Fibroblast of skin of left biceps (primary cell): Measurements from ENCODE around the gene SRCIN1.

Experiments used
- DNase-seq, 2 experiments: peaks; one replicate each; pipeline ENCODE4 v3.0.0-alpha.2; 2013; ENCODE audit warnings: low read depth in 2 of 2

Gene SRCIN1

GRCh38 chr17:38617967-38618760 lies 12.4 kb upstream of the SRCIN1 start:
- DNase-seq: no peak

GRCh38 chr17:38617074-38617860 lies 11.5 kb upstream of the SRCIN1 start:
- no peak for DNase-seq

- no peak for DNase-seq
Measured at GRCh38 chr17:38616361-38616760, 10.6 kb upstream of the SRCIN1 start.

- DNase-seq: no peak
Measured at GRCh38 chr17:38613981-38614779, 8.4 kb upstream of the SRCIN1 start.

DNA sequence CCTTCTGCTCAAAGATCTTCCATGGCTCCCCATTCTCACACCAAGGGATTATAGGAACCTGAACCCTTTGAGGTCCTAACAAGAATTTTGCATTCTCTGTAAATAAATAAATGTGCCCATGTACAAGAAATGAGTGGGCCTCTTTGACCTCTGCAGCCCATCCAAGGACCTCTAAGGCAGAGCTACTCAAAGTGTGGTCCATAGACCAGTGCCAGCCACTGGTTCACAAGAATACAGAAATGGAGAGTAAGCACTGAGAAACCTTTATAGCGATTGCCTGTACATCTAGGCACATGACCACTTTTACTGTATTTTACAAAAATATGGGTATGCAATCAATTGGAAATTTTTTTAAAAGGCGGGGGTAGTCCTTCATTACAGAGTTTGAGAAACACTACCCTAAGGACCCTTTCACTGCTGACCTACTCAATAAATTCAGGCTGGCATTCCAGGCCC lies 7.8 kb upstream of the SRCIN1 start:
- DNase-seq: no peak

DNA sequence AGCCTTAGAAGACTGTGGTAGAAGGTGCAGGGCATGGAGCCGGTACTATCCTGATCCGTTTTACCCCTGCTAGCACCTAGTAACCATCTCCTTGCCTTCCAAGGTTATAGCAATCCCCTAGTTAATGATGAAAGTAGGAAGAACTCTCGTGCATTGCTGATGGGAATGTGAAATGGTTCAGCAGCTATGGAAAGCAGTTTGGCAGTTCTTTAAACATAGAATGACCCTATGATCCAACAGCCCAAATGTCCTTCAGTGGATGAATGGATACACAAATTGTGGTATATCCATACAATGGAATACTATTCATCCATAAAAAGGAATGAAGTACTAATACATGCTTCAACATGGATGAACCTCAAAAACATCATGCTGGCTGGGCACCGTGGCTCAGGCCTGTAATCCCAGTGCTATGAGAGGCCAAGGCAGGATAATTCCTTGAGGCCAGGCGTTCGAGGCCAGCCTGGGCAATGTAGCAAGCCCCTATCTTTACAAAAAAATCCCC lies 6.2 kb upstream of the SRCIN1 start:
- no peak for DNase-seq

DNA sequence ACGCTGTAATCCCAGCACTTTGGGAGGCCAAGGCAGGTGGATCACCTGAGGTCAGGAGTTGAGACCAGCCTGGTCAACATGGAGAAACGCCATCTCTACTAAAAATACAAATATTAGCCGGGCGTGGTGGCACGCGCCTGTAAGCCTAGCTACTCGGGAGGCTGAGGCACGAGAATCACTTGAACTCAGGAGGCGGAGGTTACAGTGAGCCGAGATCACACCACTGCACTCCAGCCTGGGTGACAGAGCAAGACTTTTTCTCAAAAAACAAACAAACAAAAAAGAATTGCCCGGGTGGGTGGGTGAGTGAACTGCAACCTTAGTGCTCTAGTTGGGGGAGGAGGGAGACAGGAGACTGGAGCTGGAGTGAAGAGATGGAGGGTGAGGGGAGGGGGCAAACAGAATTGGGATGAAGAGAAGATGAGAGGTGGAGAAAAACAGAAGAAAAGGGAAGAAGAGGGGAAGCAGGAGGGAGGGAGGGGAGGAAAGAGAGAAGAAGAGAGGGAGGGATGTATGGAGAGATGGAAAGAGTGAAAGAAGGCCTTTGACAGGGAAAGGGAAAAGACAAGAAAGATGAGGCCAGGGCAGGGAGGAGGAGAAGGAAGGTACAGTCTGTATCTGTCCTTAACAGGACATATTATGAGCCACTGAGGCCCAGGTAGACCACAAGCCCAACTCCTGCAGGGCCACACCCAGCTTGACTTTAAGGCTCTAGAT lies 5.5 kb upstream of the SRCIN1 start:
- DNase-seq: no peak

DNA sequence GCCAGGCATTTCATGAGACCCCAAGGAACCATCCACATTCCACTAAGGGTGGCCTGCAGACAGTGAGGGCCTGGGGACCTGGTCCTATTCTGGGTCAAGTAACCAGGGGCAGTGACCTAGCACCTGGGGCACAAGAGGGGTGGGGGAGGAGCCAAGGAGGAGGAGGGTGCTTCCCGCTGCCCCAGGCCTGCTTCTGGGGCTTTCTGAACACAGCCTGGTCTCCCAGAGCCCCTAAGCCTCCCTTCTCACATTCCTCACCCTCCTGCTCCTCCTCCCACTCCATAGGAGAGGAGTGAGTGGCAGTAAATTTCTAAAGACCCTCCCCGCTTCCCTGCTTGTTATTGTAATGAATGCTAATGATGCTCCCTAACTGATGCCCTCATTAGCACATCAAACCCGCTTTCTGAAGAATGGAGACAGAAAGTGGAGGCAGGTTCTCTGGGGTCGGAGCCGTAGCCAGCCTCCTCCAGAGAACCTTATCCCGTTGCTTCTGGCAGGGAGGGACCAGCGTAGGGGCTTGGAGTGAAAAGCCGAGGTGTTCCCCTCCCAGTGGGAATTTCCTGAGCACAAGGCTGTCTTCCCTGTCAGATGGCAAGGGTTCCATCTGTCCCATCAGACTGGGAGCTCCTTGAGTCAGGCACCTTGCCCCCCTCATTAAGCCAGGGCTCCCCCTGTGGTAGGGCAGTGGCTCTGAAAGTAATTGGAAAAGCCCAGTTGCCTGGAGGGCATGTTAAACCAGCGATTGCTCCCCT lies 3.7 kb upstream of the SRCIN1 start:
- DNase-seq: no peak

GRCh38 chr17:38608648-38609047 lies 2.9 kb upstream of the SRCIN1 start:
- no peak for DNase-seq

- DNase-seq: no peak
Measured at GRCh38 chr17:38606646-38607611, 1.2 kb upstream of the SRCIN1 start.

DNA sequence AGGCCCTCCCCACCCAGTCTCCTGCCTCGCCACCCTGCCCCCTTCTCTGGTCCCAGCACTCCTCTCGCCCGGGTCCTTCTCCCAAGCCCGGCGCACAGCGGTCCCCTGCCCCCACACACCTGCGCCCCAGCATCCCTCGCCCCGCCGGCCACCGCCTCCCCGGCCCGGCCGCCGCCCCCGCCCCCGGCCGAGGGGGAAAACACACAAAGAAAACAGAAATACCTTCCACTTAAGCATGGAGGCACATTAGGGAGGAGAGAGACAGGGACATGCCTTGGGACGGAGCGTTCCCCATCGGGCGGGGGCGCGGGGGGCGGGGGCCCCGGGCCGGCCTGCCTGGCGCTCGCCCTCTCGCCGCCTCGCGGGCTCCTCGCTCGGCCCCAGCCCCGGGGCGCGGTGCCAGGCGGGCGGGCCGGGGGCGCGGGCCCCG lies 326 bp downstream of the SRCIN1 start:
- no peak for DNase-seq

DNA sequence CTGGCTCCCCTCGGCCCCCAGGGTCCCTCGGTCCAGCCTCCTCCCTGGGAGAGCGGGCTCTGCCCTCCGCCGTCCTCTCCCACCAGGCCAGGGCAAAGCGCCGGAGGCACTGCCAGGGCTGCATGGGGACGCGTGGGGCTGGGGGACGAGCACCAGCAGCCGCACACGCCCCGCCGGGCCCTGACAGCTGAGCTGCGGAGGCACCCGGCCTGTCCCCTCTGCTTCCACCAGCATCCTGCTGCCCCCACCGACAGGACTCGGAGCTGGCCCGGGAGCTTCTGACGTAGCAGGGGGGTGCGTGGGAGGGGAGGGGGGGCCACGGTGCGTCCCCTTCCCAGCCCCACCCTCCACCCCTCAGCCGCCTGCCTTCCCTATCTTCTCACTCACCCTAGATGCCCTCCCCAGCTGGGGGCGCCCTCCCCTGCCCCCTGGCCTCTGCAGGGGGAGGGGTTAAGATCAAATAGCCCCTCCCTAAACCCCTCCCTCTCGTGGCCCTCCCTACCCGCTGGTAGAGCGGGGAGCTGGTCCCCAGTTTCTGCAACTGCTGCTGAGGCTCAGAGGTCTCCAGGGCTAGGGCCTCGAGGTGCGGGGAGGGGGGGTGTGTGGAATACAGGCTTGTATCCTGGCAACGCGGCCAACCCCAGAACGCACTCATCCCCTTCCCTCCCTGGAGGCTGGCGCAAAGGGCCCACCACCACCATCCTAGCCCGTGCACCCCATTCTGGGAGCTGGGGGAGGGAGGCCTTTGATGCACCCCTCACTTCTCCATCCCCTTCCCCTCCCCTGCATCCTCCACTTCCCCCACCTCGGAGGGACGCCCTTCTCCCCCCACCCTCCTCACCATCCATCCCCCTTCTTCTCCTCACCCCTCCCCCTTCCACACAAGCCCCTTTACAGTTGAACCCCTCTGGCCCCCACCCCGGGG lies 1.0 kb downstream of the SRCIN1 start:
- no peak for DNase-seq

GRCh38 chr17:38603786-38604478 lies 1.8 kb downstream of the SRCIN1 start:
- no peak for DNase-seq

GRCh38 chr17:38602956-38603785 lies 2.6 kb downstream of the SRCIN1 start:
- DNase-seq: no peak

GRCh38 chr17:38602453-38602852 lies 3.3 kb downstream of the SRCIN1 start:
- DNase-seq: no peak

DNA sequence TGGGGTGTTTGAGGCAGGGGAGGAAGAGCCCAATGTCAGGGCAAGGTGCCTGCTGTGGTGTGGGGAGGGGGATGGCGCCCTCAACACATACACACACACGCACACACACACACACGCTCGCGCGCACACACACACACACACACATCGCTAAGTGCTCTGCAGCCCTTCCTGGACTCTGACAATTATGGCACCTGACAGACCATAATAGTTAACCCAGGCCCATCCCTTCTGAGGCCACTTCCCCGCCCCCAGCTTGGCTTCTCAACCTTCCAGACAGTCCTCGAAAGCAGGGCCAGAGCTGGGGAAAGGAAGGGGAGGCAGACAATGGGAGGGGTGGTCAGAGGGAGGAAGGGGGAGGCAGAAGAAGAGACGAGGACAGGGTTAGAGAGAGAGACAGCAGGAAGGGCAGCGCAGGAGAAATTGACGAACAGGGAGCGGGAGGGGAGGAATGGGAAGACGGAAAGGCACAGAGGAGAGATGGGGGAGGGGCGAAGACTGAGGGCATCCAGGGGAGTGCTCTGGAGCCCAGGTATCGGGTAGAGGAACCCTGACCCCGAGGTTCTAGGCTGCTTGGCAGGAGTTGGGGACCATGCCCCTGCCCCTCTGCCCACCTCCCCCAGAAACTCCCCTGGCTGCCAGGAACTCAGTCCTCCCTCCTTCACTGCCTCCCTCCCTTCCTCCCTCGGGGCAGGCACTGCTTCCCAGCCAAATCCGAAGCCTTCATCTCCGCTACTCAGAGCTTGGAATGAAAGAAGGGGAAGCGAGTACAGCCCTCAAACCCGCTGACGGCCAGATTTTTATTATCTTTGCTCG lies 4.0 kb downstream of the SRCIN1 start:
- DNase-seq: no peak
